ENCODE results near the gene CLEC3A. TPM values are rescaled to one million over a fixed set of nuclear protein-coding genes. Genes with fewer than 3 reads are reported as not detected.
A peak's percentile ranks its signal among the peaks of the same experiment; 100 is the strongest.

Gene CLEC3A
- total RNA-seq, 1 experiment from 2014 or later: 0.23 TPM

- DNase-seq (ENCODE audit: low read depth, low spot score): no peak
- no peaks in the 10 kb centered on the region for H3K27me3 ChIP-seq (ENCODE audit: control insufficient read depth, insufficient read depth, low read length)
- TF ChIP-seq SIN3A (IDR thresholded peaks at IDR 0.05; ENCODE audit: borderline replicate concordance, insufficient read depth, low read depth, low read length) (no peak), REST (IDR thresholded peaks at IDR 0.05; ENCODE audit: insufficient read depth in 1 of 2, low read depth in 2 of 2, low read length in 1 of 2) (peak; percentile 78 to 93), POLR2AphosphoS5 (IDR thresholded peaks at IDR 0.05; ENCODE audit: low read depth, low read length) (no peak), CTCF (IDR thresholded peaks at IDR 0.05) (no peak)
- no peak overlapping the region for H3K4me3 ChIP-seq (ENCODE audit: low read depth in 2 of 2, low read length in 2 of 2)
- ATAC-seq: no peak
- in situ Hi-C loops (cut with HindIII; ENCODE audit: low pct_unique_long_range_greater_than_20kb, low sequenced_read_pairs) (no loop called here), intact Hi-C loops (cut with micrococcal nuclease; ENCODE audit: unreplicated experiment) (no loop called here)
- ChIA-PET POLR2A (no interaction called here), CTCF (no interaction called here)
- BruUV-seq (replicated peaks): no TSS peak
- H3K9me3 ChIP-seq (ENCODE audit: control insufficient read depth, insufficient read depth, low read depth, low read length): no peaks in the 10 kb centered on the region
- H3K36me3 ChIP-seq (ENCODE audit: control insufficient read depth, insufficient read depth, low read length): no peaks in the 10 kb centered on the region
- no peak overlapping the region for H3K27ac ChIP-seq (ENCODE audit: low read length)
- no peaks in the 10 kb centered on the region for H3K4me1 ChIP-seq (ENCODE audit: control insufficient read depth, insufficient read depth, low read length)
Measured at GRCh38 chr16:78045865-78046581, 23.7 kb downstream of the CLEC3A start.

DNA sequence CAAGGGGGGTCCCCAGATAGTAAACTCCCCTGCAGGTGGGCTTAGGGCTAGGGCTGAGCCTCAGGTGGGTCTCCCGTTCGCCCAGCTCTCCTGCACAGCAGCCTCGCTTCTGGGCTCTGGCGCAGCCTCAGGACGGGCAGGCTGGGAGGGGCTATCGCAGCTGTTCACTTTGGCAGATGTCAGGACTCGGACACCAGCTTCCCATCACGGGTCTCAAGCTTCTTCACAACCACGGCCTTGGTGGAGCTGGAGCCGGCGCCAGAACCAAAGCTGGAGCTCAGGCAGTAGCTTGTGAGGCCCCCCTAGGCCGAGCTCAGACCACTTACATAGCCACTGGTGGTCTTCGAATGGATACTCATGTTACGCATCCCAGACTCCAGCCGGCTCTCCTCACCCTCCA lies 26.0 kb downstream of the CLEC3A start:
- no peak overlapping the region for H3K27ac ChIP-seq (ENCODE audit: low read length)
- in situ Hi-C loops (cut with HindIII; ENCODE audit: low pct_unique_long_range_greater_than_20kb, low sequenced_read_pairs) (no loop called here), intact Hi-C loops (cut with micrococcal nuclease; ENCODE audit: unreplicated experiment) (no loop called here)
- ATAC-seq: no peak
- TF ChIP-seq CTCF (IDR thresholded peaks at IDR 0.05) (no peak), TCF7L2 (IDR thresholded peaks at IDR 0.05; ENCODE audit: low read depth, low read length) (no peak), SIN3A (IDR thresholded peaks at IDR 0.05; ENCODE audit: borderline replicate concordance, insufficient read depth, low read depth, low read length) (no peak), POLR2AphosphoS5 (IDR thresholded peaks at IDR 0.05; ENCODE audit: low read depth, low read length) (no peak), REST (IDR thresholded peaks at IDR 0.05; ENCODE audit: insufficient read depth in 1 of 2, low read depth in 2 of 2, low read length in 1 of 2) (no peak)
- ChIA-PET POLR2A (interaction anchor here (0.6 kb wide), 1 partner anchor 26 kb away, joined by 3 read pairs; the partner anchor contains the start of gene CLEC3A), CTCF (no interaction called here)
- BruUV-seq (replicated peaks): no TSS peak
- no peaks in the 10 kb centered on the region for H3K27me3 ChIP-seq (ENCODE audit: control insufficient read depth, insufficient read depth, low read length)
- no peaks in the 10 kb centered on the region for H3K4me1 ChIP-seq (ENCODE audit: control insufficient read depth, insufficient read depth, low read length)
- no peak overlapping the region for H3K4me3 ChIP-seq (ENCODE audit: low read depth in 2 of 2, low read length in 2 of 2)
- H3K9me3 ChIP-seq (ENCODE audit: control insufficient read depth, insufficient read depth, low read depth, low read length): no peaks in the 10 kb centered on the region
- H3K36me3 ChIP-seq (ENCODE audit: control insufficient read depth, insufficient read depth, low read length): no peaks in the 10 kb centered on the region
- DNase-seq (ENCODE audit: low read depth, low spot score): no peak

All from Panc1 (cell line).